ENCODE data around the gene PPT2. TPM values are rescaled to one million over a fixed set of nuclear protein-coding genes. Genes with fewer than 3 reads are reported as not detected.

Gene PPT2
- total RNA-seq, 1 experiment from 2014 or later = 11.3 TPM

DNA sequence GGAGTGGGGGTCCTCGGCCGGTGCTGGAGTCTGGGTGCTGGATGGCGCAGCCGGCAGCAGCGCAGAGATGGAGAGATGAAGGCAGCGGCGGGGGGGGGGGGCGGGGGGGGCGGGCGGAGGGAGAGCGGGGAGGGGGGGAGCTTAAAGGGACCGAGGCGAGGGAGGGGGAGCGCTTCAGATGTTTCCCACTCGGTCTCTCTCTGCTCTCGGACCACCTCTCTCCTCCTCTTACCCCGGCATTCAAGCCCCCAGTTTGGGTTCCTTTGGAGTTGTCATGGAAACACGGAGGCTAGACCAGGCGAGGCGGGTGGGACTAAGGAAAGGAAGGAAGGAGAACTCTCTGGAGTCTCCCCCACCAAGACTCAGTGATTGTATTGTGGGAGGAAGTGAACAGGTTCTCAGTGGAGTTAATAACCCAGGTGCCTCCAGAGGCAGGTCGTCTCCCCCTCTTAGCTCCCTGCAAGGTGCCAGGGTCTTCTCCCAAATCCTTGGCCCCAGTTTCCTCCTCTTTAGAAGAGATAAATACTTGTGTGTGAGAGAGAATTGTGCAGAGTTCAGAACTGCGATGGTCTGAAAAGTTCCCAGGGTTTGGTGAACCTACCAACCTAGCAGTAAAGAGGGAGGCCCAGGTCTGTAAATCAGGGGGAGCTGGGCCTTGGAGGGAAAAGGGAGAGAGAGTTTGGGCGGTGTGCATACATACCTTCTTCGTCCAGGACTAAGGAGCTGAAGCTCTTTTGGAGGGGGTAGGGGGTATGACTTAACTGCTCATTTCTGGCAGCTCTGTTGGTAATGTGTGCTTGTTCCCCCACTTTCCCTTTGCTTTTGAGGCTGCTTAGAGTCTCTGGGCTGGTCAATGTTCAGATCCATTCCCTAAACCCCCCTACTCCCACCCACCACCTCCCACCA, 1.8 kb upstream of the PPT2 start, which contains the start of gene PRRT1:
PRRT1 (minus strand) TSS at position 77 of the 906 bp plus-strand sequence. CDS start 112 bp downstream, outside the sequence.
- no peak for DNase-seq (ENCODE audit: low read depth)

DNA sequence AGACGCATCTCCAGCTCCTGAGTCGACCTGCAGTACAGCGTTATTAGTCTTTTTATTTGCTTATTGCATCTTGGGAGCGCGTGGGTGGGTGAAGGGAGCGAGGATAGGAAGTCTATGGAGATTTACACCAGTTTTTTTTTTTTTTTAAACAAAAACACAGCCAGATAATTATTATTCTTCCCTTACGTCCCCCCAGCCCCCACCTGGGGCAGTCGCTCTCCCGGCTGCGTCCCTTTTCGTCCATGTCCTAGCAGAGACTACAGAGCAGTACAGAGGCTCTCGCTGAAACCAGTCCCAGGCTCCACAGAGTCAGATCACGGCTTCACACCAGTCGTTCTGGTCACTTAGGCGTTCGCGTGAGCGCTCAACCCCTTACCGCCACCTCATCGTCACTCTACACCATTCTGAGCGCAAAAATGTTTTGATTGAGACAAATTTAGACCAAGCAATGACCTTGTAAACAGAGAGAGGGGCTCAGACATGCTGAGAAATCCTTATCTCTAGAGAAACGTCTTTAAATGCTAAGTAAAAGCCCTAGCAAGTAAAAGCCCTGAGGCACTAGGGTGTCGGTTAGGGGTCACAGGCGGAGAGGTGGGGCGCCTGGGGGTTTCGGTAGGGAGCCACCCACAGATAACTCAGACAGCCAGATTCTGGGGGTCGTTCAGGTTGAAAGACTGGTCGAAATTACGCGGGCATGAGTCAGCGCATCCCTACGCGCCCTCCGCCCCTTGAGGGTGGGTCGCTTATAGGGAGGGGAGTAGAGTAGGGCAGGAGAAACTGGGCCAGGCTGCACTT, 975 bp upstream of the PPT2 start:
- DNase-seq (ENCODE audit: low read depth) = no peak

DNA sequence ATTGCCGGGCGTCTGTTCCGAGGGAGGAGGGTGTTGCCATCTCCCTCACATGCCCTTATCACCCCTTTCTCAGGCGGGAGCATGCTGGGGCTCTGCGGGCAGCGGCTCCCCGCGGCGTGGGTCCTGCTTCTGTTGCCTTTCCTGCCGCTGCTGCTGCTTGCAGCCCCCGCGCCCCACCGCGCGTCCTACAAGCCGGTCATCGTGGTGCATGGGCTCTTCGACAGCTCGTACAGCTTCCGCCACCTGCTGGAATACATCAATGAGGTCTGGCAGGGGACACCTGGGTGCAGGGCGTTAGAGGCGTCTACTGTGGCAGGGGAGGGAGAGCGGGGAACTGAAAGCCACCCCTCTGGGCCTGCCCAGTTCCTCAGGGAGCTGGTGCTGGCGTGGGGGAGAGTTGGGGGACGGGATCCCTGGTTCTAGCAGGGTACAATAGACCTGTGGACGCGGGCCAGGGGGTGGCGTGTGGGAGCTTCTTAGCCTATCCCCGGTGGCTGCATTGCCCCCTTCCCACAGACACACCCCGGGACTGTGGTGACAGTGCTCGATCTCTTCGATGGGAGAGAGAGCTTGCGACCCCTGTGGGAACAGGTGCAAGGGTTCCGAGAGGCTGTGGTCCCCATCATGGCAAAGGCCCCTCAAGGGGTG, 697 bp downstream of the PPT2 start:
- peak; percentile 78 for DNase-seq (ENCODE audit: low read depth)

DNA sequence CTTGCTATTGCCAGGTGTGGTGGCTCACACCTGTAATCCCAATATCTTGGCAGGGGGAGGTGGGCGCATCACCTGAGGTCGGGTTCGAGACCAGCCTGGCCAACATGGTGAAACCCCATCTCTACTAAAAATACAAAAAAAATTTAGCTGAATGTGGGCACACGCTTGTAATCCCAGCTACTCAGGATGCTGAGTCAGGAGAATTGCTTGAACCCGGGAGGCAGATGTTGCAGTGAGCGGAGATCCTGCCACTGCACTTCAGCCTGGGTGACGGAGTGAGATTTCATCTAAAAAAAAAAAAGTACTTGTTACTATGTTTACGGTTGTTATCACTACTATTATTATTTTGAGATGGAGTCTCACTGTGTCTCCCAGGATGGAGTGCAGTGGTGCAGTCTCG, 3.0 kb downstream of the PPT2 start:
- no peak for DNase-seq (ENCODE audit: low read depth)

DNA sequence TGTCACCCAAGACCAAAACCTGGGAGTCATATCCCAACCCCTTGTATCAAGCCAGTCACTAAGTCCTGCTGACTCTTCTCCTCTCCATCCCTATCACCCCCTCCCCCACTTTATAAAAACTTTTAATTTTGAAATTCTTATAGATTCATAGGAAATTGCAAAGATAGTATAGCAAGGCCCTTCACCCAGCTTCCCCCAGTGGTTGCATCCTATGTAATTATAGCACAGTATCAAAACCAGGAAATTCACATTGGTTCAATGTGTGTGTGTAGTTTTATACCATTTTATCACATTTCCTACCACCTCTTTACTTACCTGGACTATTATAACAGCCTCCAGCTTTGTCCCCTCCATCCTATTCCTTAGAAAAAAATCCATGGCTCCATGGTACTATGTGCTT, 4.1 kb downstream of the PPT2 start:
- no peak for DNase-seq (ENCODE audit: low read depth)

DNA sequence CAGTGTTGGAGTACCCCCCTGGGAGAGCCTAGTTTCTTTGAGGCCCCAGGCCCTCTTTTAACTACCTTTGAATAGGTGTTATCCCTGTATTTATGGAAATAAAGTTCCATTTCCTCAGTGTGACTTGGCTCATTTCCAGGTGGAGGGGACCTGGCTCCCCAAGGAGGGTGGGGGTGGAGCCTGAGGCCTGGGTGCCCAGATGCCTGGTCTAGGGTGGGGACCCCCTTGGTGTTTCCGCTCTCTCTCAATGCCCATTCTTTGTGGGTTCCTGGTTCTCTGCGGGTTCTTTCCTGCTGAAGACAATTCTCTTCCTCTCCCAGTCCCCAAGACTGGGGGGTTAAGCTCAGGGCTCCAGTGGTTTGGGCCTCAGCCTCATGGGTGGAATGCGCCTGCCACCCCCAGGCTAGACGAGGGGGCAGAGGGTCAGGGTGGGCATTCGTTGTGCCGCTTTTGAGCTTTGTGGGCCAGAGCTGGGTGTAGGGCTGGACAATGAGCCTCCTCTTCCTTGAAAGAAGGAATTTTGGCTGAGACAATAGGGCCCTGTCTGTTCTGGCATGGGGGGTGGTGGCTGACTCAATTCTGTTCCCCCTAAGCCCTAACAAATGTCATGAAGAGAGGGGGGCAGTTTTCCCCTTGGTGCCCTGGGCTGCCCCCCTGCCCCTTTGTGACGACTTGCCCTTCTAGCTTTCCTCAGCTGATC, 9.8 kb downstream of the PPT2 start:
- no peak for DNase-seq (ENCODE audit: low read depth)

DNA sequence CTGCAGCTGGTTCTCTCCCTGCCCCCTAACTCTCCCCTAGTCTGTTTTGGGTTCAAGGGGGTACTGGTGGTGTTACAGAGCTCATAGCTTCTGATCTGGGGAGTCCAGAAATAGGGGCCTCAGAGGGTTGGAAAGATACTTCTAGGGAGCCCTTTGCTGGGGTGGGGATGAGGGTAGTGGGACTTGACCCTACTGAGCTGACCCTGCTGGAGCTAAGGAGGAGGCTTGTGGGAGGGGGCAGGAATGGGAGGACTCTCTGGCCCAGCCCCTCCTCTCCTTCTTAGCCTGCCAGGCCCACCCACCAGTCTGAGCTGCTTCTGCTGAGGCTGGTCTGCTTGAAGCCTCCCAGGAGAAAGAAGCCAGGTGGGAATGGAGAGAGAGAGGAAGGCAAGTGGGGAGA, 10.4 kb downstream of the PPT2 start, which contains the start of gene EGFL8:
EGFL8 (plus strand) TSS at position 301 of the 400 bp plus-strand sequence. CDS start 1,571 bp downstream, outside the sequence.
- DNase-seq (ENCODE audit: low read depth) = no peak

DNA sequence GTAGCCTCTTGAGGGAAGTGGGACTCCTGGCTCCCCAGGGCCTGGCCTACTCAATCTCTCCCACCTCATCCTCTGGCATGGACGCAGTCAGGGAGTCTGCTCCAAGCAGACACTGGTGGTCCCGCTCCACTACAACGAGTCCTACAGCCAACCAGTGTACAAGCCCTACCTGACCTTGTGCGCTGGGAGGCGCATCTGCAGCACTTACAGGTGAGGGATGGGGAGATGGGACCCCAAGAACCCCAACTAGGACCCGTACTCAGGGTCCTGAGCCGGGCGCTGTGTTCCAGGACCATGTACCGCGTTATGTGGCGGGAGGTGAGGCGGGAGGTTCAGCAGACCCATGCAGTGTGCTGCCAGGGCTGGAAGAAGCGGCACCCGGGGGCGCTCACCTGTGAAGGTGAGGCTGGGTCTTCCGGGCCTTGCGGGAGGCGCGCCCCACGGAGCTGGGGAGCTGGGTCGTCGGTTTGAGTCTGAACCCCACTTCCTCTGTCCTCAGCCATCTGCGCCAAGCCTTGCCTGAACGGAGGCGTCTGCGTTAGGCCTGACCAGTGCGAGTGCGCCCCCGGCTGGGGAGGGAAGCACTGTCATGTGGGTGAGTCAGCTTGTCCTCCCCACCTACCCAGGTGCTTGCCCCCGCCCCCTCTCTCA, 12.6 kb downstream of the PPT2 start:
- DNase-seq (ENCODE audit: low read depth) = no peak

DNA sequence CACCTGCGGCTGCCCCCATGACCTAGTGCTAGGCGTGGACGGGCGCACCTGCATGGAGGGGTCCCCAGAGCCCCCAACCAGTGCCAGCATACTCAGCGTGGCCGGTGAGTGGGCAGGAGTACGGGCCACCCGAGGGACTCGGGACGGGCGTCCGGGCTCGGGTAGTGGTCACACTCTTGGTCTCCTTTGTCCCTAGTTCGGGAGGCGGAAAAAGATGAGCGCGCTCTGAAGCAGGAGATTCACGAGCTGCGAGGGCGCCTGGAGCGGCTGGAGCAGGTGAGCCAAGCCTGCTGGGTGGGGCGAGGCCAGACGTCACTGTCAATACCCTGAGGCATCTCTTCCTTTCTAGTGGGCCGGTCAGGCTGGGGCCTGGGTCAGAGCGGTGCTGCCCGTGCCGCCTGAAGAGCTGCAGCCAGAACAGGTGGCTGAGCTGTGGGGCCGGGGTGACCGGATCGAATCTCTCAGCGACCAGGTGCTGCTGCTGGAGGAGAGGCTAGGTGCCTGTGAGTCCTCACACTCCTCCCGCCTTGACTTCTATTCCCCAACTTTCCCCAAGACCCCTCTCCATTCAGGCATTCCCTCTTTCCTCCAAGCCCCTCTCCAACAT, 13.3 kb downstream of the PPT2 start:
- no peak for DNase-seq (ENCODE audit: low read depth)

DNA sequence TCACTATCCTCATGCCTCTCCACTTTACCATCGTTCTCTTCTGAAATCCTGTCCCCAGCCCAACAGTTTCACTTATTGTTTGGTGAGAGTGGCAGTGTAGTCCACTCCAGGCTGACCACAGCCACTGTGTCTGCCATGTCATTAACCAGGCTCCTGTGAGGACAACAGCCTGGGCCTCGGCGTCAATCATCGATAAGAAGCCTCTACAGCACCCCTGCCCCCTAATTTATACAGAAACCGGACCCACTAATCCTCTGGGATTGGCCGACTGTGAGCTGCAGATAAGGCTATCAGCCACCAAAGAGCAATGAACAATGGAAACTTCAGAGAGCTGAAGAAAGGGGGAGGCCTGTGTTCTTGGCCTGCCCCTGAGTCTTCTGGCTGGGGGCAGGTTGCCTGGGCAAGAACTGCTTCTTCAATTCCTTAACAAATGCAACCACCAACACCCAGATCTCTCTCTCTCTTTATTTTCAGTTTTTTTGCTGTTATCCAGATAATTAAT, 13.9 kb downstream of the PPT2 start:
- no peak for DNase-seq (ENCODE audit: low read depth)

DNA sequence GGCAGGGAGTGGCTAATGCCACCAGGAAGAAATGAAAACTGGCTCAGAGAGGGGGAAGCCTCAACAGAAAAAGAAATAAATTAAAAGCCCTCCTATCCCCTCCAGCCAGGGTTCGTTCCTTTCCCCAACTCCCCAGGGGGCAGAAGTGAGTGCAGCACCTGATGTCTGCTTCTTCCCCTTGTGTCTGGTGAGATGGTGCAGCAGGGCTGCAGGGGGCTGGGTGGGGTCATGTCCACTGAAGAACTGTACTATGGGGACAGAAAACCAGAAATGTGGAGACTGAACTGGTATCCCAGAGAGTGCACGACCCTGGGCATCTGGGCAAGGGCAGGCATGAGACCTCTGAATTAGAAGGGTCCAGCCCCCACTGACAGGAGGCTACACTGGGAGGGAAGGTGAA, 14.4 kb downstream of the PPT2 start:
- DNase-seq (ENCODE audit: low read depth) = no peak

DNA sequence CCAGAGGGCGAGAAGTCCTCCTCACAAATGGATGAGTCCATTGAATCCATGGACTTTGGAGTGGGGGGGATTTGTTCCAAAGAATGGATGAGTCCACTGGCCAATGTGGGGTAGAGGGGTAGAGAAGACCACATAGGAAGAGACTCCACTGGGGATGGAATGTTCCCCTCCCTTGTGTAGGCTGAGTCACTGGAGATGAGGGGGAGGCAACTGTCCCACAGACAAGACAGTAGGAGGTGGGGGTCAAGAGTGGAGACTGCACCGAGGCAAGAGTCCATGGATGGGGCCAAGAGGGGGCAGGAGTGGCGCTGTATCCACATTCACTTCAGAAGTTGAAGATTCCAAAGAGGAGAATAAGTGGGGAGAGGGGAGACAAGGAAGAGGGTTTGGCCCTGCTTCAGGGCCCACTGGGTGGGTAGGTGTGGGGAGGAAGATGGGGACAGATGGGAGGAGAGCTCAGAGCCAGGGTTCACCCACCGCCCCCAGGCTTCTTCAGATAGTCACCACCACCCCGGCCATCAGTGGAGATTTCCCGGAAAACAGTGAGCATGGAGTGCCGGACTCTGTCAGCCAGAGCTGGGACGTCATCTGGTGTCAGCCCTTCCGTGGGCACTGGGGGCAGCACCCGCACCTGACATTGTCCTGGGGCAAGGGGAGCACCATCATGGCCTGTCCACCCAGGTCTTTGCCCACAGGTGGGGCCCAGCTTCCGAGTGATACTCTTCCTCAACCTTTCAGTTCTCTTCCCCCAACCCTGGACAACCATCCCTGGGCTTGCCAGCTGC, 15.1 kb downstream of the PPT2 start:
- no peak for DNase-seq (ENCODE audit: low read depth)

DNA sequence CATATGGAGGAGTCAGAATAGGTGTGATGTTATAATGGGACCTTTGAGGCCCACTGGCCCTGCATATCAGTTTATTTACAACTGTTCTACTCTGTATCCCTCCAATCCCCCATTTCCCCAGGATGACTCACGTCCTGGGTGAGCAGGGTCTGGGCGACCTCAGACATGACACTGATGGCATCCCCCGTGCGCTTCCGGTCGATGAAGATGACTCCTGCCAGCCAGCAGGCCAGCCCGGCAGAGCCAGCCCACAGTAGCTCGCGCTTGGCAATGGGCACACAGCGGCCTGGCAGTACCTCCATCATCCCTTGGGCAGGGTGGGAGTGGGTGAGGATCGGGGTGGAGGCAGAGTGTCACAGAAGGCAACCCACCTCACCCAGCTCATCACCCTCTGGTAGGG, 16.4 kb downstream of the PPT2 start:
- no peak for DNase-seq (ENCODE audit: low read depth)

DNA sequence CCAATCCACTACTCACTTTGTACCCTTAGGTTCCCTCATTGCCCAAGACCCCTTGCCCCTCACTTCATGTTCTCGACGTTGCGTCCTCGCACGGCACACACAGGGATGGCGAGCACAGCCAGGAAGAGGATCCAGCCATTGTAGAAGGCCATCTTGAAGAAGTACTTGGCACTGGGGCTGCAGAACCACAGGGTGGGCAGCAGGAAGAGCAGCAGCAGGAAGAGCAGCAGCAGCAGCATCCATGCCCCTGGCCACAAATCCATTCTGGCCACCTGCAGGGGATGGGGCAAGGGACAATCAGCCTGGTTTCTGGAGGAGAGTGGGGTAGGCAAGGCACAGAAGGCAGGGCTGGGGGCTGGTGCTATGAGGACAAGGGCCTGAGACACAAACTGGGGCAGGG, 17.3 kb downstream of the PPT2 start:
- DNase-seq (ENCODE audit: low read depth) = no peak

DNA sequence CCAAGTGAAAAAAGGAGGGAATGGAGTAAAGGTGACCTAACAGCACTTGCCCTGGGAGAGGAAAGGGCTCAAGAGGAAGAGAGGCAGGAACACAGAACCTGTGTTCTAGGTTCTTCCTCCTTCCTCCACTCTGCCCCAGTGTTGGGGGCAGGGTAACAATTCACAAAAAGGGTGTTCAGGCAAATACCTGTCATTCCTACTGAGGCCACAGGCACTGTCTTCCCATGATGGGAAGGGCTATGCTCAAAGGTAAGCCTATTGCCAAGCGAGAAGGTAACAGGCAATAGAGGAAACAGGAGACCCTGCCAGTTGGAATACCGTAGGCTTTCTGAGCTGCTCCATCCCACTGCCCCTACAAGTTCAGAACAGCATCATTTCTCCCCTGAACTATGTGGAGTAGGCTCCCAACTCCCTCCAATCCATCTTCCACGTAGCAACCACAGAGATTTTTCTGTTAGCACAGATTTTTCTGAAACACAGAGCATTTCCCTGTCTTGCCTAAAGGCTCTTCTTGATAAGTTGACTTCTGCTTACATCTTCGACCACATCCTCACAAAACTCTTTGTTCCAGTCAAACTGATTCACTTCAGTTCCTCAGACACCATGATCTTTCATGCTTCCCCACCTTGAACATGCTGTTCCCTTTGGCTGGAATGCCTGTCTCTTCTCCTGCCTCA, 19.2 kb downstream of the PPT2 start:
- DNase-seq (ENCODE audit: low read depth) = no peak

DNA sequence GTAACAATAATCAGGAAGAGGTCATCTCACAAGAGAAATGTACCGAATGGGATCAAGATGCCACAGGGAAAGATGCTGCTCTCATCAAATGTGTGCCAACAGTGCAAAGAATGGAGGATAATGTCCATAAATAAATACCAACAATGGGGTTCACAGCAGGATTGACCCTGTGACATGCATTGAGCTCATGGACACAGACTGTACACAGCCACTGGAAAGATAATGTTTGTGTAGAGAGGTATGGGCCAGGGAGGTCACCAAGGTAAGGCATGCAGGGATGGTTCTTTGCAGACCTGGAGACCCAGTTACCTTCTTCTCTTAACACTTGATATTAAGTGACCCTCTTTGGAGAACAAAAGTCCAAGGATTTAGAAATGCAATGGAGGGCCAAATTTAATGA, 20.5 kb downstream of the PPT2 start:
- no peak for DNase-seq (ENCODE audit: low read depth)

DNA sequence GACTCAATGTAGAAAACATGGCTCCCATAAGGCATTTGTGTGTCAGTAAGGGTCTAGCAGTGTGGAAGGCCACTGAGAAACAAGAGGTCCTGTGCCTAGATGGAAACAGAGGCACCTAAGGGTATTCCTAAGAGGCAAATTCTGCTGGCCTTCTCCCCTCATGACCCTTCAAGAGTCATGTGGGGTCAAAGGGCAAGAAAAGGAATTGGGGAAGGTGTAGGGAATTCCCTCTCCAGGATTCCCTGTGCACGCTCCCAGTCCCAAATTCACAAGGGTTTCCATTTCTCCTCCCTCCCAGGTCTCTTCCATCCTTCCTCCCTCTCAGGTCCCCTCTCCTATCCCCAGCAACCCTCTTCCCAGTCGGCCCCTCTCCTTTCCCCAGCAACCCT, 21.4 kb downstream of the PPT2 start:
- no peak for DNase-seq (ENCODE audit: low read depth)

DNA sequence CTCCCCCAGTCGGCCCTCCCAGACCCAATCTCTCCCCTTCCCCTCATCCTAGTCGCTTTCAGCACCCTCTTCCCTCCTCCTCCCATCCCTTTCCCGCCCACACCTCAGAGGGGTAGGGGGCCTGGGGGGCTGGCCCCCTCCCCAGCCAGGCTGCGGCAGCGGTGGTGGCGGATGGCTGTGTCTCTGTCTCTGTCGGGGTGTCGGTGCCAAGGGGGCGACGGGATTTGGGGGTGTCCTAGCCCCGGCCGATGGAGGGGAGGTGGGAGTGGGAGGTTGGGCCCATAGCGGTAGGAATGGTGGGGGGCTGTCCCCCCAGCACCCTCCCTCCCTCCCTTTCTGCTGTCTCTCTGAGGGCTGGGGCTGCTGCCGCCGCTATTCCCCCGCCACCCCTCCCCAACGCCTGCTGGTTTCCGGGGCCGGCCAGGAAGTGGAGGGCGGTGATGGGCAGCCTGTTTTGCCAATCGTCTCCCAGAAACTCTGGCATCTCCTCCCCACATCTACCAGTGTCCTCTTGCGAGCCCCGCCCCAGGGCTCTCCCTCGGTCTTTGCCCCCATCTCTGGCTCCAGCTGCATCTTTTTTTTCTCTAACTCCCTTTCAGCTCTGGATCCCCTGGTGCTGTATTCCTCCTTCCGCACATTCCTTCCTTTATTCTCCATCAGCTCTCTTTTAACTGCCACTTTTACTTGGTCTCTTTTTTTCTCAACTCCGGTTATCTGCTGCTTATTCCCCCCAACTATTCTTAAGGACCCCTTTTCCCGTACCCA, 22.0 kb downstream of the PPT2 start, which contains the start of gene AGPAT1:
AGPAT1 (minus strand) TSS at position 374 of the 765 bp plus-strand sequence. CDS start 4,588 bp downstream, outside the sequence.
- DNase-seq (ENCODE audit: low read depth) = peak; percentile 97
